ENCODE results near the gene ACY1.

ACY1 gene

DNA sequence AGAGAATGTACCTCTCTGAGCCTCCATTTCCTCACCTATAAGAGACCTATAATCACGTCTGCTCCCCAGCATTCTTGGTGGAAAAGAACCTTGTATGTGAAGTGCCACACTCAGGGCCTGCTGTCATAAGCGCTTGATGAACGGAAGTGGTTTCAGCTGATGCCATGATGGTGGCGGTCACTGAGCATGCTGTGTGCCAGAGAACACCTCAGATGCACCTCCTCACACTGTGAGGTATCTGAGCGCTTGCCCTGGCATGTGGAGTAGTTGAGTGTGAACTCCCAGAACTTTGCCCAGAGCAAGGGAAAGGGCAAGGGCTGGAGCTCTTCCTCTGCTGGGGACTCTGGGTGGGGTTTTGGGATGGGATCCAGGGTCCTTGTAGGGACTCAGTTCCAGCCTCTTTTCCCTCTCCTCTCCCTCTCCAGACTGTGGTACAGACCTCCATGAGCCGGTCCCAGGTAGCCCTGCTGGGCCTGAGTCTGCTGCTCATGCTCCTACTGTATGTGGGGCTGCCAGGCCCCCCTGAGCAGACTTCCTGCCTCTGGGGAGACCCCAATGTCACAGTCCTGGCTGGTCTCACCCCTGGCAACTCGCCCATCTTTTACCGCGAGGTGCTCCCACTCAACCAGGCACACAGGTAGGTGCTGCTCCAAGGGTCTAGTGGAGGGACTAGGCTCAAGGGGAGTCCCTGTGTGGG is 5.7 kb upstream of the ACY1 start:
- H3K4me3 ChIP-seq (ENCODE audit: low read depth, low read length), result no peak overlapping the region
- DNase-seq (ENCODE audit: low read depth), result no peak
- TF ChIP-seq, protein P1, sequence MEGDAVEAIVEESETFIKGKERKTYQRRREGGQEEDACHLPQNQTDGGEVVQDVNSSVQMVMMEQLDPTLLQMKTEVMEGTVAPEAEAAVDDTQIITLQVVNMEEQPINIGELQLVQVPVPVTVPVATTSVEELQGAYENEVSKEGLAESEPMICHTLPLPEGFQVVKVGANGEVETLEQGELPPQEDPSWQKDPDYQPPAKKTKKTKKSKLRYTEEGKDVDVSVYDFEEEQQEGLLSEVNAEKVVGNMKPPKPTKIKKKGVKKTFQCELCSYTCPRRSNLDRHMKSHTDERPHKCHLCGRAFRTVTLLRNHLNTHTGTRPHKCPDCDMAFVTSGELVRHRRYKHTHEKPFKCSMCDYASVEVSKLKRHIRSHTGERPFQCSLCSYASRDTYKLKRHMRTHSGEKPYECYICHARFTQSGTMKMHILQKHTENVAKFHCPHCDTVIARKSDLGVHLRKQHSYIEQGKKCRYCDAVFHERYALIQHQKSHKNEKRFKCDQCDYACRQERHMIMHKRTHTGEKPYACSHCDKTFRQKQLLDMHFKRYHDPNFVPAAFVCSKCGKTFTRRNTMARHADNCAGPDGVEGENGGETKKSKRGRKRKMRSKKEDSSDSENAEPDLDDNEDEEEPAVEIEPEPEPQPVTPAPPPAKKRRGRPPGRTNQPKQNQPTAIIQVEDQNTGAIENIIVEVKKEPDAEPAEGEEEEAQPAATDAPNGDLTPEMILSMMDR (IDR thresholded peaks at IDR 0.05; ENCODE audit: insufficient read depth, low read depth, low read length, missing control alignments), result no peak

DNA sequence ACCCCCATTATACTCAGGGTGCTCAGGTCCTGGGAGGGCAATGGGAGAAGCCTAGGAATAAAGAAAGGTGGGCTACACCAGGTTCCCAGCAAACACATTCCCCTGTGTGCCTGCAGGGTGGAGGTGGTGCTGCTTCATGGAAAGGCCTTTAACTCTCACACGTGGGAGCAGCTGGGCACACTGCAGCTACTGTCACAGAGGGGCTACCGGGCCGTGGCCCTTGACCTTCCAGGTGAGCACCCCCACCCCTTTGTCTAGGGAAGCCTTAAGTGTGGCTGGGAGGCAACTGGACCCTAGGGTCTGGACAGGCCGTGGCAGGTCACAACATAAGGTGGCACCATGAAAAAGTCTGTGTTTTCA is 5.2 kb upstream of the ACY1 start:
- TF ChIP-seq, protein P1 (IDR thresholded peaks at IDR 0.05; ENCODE audit: insufficient read depth, low read depth, low read length, missing control alignments), result no peak
- no peak for DNase-seq (ENCODE audit: low read depth)
- H3K4me3 ChIP-seq (ENCODE audit: low read depth, low read length), result no peak overlapping the region

- no peak for DNase-seq (ENCODE audit: low read depth)
- TF ChIP-seq, protein P1 (IDR thresholded peaks at IDR 0.05; ENCODE audit: insufficient read depth, low read depth, low read length, missing control alignments), result no peak
- no peak overlapping the region for H3K4me3 ChIP-seq (ENCODE audit: low read depth, low read length)
These were observed 3.1 kb upstream of the ACY1 start for GRCh38 chr3:51980253-51980652.

GRCh38 chr3:51982352-51982837 is 940 bp upstream of the ACY1 start:
- TF ChIP-seq, protein P1 (IDR thresholded peaks at IDR 0.05; ENCODE audit: insufficient read depth, low read depth, low read length, missing control alignments), result peak; percentile 79
- DNase-seq (ENCODE audit: low read depth), result peak; percentile 80
- peak overlapping the region; percentile 98 for H3K4me3 ChIP-seq (ENCODE audit: low read depth, low read length)

GRCh38 chr3:51983578-51984268 is 388 bp downstream of the ACY1 start:
- H3K4me3 ChIP-seq (ENCODE audit: low read depth, low read length), result peak overlapping the region; percentile 98
- TF ChIP-seq, protein P1 (IDR thresholded peaks at IDR 0.05; ENCODE audit: insufficient read depth, low read depth, low read length, missing control alignments), result no peak
- DNase-seq (ENCODE audit: low read depth), result no peak

- no peak for DNase-seq (ENCODE audit: low read depth)
- H3K4me3 ChIP-seq (ENCODE audit: low read depth, low read length), result no peak overlapping the region
- TF ChIP-seq, protein P1 (IDR thresholded peaks at IDR 0.05; ENCODE audit: insufficient read depth, low read depth, low read length, missing control alignments), result no peak
These were observed 923 bp downstream of the ACY1 start for GRCh38 chr3:51984269-51984647.

Measured in GM12865 (cell line).